ENCODE measurements around the gene FBH1.

- TF ChIP-seq CTCF (conservative IDR thresholded peaks at IDR 0.05; ENCODE audit: low read depth, low read length) (no peak), EZH2 (IDR thresholded peaks at IDR 0.05; ENCODE audit: borderline replicate concordance, low read depth, low read length, poor library complexity, severe bottlenecking) (no peak)
Measured at GRCh38 chr10:5970527-5970926, 80.5 kb downstream of the FBH1 start.
